ENCODE results near the gene VRK3.

Gene VRK3

GRCh38 chr19:50026550-50026906 is 1.4 kb upstream of the VRK3 start:
- no peak for DNase-seq

DNA sequence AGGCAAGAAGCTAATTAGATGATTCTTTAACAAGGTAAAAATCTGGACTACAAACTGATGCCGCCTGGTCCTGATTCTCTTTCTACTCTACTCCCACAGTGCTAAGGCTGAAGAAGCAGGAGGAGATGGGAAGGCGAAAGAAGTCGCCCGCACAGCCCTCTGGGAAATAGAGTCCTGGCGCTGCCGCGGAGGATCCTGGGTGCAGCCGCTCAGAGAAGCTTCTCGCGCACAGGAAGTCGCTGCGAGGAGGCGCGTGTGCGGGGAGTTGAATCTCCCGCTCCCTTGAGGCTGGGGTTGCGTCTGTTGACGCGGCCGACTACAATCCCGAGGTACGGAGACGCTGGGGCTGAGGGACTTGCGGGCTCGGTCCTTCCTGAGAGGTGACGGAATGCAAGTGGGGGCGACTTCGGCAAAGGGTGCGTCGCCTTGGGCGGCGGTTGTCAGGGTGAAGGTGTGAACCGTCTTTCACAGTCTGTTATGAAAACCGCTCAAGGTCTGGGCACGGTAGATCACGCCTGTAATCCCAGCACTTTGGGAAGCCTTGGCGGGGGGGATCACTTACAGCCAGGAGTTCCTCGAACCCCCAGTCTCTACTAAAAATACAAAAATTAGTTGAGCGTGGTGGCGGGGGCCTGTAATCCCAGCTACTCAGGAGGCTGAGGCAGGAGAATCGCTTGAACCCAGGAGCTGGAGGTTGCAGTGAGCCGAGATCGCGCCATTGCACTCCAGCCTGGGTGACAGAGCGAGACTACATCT is 800 bp upstream of the VRK3 start, which contains the start of gene ZNF473:
TSS of gene ZNF473 (plus strand) at position 212 of the 756 bp plus-strand sequence. CDS start 5,078 bp downstream, outside the sequence.
- DNase-seq: peak; percentile 82 to 92

GRCh38 chr19:50024719-50025021 is 502 bp downstream of the VRK3 start:
- no peak for DNase-seq

DNA sequence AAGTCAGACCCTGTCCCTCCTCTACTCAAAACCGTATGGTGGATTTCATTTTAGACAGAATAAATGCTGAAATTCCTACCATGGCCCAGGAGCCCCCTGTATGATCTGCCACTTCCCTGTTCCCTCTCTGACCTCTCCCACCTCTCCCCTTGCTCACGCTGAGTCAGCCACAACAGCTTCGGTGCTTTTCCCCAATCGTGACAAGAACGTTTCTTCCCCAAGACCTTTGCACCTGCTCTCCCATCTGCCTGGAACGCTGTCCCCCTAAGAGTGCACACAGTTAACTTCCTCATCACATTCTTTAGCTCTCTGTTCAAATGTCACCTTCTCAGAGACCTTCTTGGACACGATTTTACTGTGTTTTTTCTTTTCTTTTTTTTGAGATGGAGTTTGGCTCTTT is 2.3 kb downstream of the VRK3 start:
- DNase-seq: no peak

- DNase-seq: no peak
Measured at GRCh38 chr19:50020481-50020880, 4.7 kb downstream of the VRK3 start.

- DNase-seq: no peak
Measured at GRCh38 chr19:50016225-50016807, 8.9 kb downstream of the VRK3 start.

DNA sequence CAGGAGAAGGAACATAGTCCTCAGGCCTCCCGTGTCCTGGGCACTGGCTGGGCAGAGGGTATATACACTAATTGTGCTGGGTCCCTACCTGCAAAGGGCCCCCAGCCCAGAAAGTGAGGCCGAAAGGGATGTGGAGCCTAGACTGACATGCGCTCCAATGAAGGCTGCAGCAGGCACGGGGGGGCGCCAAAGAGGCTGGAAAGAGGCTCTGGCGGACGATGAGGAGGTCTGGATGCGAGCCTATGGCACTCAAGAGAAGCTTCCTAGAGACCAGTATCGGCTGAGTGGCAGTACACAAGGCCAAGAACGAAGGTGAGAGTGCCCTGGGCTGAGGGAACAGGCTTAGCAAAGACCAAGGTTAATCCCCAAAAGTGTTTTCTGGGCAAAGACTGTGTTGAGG is 16.6 kb downstream of the VRK3 start:
- no peak for DNase-seq

GRCh38 chr19:50007947-50008346 is 17.2 kb downstream of the VRK3 start:
- no peak for DNase-seq

GRCh38 chr19:50007170-50007569 is 18.0 kb downstream of the VRK3 start:
- DNase-seq: no peak

GRCh38 chr19:50005428-50005827 is 19.7 kb downstream of the VRK3 start:
- no peak for DNase-seq

GRCh38 chr19:50003810-50004419 is 21.3 kb downstream of the VRK3 start:
- peak in 1 of 2 experiments; percentile 7 for DNase-seq

- DNase-seq: no peak
Measured at GRCh38 chr19:50003254-50003788, 21.9 kb downstream of the VRK3 start.

DNA sequence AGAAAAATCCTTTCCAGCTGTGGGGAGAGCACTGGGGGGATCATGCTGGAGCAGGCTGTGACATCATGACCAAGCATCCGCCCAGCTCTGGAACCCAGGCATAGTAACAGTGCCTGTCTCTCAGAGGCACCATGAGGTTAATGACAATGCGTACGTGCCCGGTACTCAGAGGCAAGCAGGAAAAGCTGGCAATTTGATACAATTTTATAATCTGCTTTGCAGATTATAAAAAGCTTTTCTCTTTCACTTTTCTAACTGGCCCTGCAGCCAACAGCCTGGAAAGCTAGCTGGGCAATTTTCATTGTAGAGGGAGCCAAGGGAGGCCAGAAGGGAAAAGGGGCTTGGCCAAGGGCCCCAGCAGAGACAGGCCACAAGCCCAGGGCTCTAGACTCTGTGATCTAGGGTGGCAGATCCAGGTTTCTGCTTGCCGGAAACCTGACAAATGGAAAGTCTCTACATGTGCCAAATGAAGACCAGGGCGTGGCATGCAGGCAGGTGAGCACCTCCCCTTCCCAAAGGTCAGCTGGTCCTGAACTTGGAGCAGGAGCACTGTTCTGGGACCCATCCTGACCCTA is 22.7 kb downstream of the VRK3 start:
- DNase-seq: no peak

DNA sequence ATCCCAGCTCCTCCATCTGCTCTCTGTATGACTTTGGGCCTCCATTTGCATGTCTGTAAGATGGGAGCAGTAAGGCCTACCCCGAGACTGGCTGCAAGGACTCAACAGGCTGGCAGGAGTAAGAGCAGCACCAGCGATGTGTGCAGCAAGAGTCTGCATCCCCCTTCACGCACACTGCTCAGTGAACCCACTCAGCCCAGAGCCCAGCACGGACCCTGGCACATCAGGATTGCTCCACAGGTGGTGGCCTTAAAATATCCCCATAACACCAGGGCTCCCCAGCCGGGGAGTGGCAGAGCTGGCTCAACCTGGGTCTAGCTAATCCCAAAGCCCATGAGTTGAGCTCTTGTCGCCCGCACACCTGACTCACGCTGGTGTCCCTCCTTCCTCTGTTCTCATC is 23.4 kb downstream of the VRK3 start:
- DNase-seq: no peak

DNA sequence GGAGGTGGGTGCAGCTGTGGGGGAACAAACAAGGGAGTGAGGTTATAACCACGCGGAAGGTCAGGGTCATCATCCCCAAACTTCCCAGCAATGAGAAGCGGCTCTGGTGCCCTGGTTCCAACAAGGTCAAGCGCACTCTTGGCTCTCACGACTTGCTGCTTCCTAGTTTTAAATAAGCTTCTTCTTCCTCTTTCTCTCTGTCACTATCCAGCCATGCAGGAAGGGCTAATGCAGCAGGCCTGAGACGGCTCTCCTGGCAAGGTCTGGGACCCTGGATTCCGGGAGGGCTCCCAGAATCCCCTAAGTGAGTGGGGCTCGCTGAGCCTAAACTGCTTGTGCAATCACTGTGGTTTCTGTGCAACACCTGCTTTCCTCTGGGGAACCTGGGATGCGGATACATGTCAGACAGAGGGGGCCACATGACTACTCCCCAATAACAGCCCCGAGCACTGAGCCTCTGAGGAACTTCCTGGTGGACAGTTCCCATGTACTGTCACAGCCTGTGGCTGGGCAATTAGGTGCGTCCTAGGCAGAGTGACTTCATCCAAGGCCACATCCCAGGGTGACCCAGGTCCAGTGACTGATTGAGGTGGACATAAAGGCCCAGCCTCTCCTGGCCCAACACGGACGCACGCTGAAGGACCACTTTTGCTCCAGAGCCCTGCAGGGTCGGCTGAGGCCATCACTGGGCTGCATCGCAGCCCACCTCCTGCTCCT is 24.2 kb downstream of the VRK3 start:
- no peak for DNase-seq

- no peak for DNase-seq
Measured at GRCh38 chr19:50000038-50000840, 24.9 kb downstream of the VRK3 start.

DNA sequence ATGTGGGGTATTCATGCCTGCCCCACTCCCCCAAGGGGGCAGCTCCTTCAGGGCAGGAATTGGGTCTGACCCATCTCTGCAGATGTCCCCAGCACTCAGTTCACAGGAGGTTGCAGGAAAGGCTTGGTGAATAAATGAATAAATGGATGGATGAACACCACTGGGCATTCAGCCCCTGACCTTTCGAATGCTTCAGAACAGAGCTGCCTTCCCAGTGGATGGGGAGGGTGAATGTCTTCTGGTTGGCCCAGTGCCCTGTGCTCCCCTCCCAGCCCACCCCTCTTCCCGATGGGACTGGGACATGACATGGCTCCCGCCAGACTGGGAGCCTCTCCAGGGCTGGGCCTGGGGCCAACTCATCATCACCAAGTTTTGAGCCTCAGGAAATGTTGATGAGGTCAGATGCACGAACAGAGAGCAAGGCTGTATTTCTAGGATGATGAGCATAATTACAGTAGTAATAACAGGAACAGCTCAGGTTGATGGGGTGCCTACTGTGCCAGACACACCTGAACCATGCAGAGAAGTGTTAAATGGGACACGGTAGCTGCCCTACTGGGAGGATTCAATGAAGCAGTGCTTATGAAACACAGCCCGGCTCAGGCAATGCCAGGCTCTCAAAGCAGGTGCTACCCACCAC is 25.7 kb downstream of the VRK3 start:
- DNase-seq: no peak

DNA sequence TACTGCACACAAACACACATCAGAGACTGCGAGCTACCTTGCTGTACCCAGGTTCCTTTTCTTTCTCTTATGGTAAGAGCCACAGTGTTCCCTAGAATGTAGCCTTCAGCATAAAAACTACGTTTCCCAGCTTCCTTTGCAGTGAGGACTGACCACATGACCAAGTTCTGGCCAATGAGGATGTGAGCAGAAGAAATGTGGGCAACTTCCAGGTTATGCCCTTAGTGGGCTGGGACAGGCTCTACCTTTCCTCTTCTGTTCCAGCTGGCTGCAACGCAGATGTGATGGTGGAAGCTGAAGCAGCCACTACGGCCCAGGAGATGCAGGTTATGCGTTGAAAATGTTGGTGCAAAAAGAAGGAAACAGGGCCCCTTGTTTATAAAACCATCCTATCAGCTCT is 27.5 kb downstream of the VRK3 start:
- DNase-seq: no peak

GRCh38 chr19:49988433-49988832 is 36.7 kb downstream of the VRK3 start:
- peak in 1 of 2 experiments; percentile 6 for DNase-seq

DNA sequence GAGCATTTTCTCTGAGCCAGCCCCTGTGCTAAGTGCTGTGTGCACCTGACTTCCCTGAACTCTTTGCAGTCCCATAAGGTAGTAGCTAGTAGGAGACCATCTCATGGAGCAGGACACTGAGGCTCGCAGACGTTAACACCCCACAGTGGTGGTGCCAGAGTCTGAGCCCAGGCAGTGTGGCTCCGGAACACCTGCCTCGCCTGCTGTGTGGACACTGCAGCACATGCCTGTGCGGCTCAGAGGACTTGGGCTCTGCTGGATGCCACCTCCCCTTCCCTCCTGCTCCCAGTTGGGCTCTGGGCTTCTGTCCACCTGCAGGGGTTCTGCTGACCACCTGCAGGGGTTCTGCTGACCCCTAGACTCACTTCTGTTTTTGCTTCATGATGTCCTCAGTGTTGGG is 37.2 kb downstream of the VRK3 start:
- no peak for DNase-seq

GRCh38 chr19:49987159-49987698 is 37.9 kb downstream of the VRK3 start:
- peak; percentile 47 to 64 for DNase-seq

Data from stimulated activated CD4-positive, alpha-beta T cell treated with anti-CD3 and anti-CD28 coated beads, Interleukin-4, amount 100 ng/mL, for 4 hours (primary cell).